GM13977 (cell line): Measurements from ENCODE around the gene ARAP2.
A peak's percentile ranks its signal among the peaks of the same experiment; 100 is the strongest.

Experiments
- DNase-seq: peaks from one replicate; pipeline ENCODE4 v3.0.0; 2012; ENCODE audit warnings: low spot score
- in situ Hi-C: fragments of 300-500 bp; cut with MboI; formaldehyde crosslinking; loops from one replicate; pipeline ENCODE4 v1.12.0; 2022; ENCODE audit warnings: low sequenced_read_pairs, low pct_unique_long_range_greater_than_20kb, mixed read lengths, inconsistent platforms; ENCODE audit not compliant: unreplicated experiment
- TF ChIP-seq, protein P1 (sequence below): IDR thresholded peaks from 2 replicates; pipeline ENCODE4 v1.5.1; 2012; ENCODE audit warnings: mild to moderate bottlenecking, control low read depth; ENCODE audit not compliant: insufficient read depth; ENCODE audit errors: extremely low read depth, missing control alignments

Gene ARAP2

DNA sequence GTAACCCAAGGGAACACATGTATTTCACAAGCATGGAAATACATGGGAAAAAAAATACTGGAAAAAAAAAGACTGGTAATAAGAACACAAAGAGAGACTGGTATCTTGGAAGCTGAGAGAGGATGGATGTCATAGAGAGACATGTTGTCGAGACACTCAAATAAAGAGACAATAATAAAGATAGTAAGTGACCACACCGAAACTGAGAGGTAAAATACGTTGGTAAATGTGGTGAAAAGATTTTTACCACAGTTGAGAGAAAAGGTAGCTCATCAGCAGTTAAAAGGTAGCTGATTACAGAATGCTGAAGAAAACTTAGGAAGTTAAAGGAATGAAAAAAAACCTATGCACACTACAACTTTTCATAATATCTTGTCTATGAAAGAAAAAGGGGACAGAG, 81.1 kb downstream of the ARAP2 start:
- peak; percentile 13 for DNase-seq
- in situ Hi-C loops = no loop called here
- TF ChIP-seq, protein P1, sequence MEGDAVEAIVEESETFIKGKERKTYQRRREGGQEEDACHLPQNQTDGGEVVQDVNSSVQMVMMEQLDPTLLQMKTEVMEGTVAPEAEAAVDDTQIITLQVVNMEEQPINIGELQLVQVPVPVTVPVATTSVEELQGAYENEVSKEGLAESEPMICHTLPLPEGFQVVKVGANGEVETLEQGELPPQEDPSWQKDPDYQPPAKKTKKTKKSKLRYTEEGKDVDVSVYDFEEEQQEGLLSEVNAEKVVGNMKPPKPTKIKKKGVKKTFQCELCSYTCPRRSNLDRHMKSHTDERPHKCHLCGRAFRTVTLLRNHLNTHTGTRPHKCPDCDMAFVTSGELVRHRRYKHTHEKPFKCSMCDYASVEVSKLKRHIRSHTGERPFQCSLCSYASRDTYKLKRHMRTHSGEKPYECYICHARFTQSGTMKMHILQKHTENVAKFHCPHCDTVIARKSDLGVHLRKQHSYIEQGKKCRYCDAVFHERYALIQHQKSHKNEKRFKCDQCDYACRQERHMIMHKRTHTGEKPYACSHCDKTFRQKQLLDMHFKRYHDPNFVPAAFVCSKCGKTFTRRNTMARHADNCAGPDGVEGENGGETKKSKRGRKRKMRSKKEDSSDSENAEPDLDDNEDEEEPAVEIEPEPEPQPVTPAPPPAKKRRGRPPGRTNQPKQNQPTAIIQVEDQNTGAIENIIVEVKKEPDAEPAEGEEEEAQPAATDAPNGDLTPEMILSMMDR = no peak

GRCh38 chr4:36159208-36159607, 85.1 kb downstream of the ARAP2 start:
- DNase-seq = no peak
- in situ Hi-C loops = no loop called here

DNA sequence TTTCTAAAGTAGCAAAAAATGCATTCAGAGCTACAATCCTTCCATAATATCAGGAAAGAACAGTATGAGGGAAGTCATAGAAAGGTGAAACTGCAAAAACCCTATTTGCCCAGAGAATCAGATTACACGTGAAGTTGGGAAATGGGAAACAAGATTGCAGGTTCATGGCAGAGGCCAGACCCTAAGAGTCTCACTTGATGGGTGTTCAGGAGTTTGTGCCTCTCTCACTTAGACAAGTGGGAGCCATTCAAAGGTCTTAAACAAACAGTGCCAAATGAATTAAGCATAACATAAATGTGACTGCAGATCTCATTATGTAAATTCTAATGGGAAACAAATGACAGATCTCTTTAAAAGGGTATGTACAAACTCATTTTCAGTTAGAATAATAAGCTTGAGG, 91.6 kb downstream of the ARAP2 start:
- no peak for DNase-seq
- TF ChIP-seq, protein P1 = no peak
- in situ Hi-C loops = no loop called here

More at GRCh38 chr4:36159208-36159607, 85.1 kb downstream of the ARAP2 start:
- TF ChIP-seq, protein P1 = no peak

- in situ Hi-C loops = no loop called here
- DNase-seq = no peak
- TF ChIP-seq, protein P1 = no peak
These were observed 101.8 kb downstream of the ARAP2 start for GRCh38 chr4:36142504-36142903.

GRCh38 chr4:36141186-36141585, 103.1 kb downstream of the ARAP2 start:
- DNase-seq = no peak
- TF ChIP-seq, protein P1 = no peak
- in situ Hi-C loops = no loop called here

DNA sequence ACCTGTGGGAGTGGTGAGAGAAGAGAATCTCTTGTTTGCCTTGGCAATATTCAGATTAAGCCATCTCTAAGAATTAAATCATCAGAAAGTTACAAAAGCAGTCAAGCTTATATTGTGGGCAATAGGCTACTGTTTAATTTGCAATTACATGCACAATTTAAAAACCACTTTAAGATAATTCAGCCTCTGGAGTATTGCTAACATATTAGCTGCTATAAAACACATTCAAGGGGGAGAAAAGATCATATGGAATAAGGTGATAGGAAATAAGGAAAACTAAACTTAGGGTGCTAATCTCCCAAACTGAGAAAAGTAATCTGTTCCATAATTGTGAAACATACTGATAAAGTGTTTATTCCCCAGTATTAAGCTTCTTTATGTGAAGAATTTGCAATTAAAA, 103.9 kb downstream of the ARAP2 start:
- in situ Hi-C loops = no loop called here
- TF ChIP-seq, protein P1 = no peak

DNA sequence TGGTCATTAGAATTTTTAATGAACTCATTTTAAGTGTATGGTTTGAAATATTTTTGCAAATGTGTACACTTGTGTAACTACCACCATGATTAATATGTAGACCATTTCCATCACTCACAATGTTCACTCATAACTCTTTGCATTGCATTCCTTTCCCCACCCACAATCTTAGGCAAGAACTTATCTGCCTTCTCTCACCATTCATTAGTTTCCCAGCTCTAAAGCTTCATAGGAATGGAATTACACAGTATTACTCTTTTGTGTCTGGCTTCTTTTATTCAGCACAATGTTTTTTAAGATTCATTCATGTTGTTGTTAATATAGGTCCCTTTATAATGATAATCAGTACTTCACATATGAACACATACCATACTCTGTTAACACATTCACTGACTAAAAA, 106.1 kb downstream of the ARAP2 start:
- TF ChIP-seq, protein P1 = no peak
- in situ Hi-C loops = no loop called here
- DNase-seq = no peak

More for the DNA sequence above, 103.9 kb downstream of the ARAP2 start:
- DNase-seq = no peak
